HG02943 (cell line): ENCODE measurements around the gene TMEM120A.

Source experiments
- ATAC-seq: cut with Tn5 transposase; IDR thresholded peaks from one replicate; pipeline ENCODE4 v1.9.1; 2021; ENCODE audit warnings: mild to moderate bottlenecking, low read depth, moderate library complexity; ENCODE audit not compliant: unreplicated experiment

The TMEM120A gene

GRCh38 chr7:75996476-75996875, 2.1 kb upstream of the TMEM120A start:
- no peak for ATAC-seq

DNA sequence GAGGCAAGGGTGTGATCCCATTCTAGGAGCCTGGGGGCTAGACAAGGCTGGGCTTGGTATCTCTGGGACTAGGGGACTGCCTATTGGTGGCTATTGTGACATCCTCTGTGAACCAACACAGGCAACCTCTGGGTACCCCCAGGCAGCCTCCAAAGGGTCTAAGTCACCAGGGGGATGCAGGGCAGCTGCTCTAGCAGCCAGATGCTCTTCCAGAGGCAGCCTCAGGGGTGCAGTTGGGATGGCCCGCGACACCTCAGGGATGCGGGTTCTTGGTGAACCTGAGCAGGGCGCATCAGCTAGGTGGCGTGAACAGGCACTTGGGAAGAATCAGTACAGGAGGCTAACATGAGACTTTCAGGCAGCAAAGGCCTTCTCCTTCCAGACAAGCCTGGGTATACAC, 1.6 kb upstream of the TMEM120A start:
- ATAC-seq: no peak

DNA sequence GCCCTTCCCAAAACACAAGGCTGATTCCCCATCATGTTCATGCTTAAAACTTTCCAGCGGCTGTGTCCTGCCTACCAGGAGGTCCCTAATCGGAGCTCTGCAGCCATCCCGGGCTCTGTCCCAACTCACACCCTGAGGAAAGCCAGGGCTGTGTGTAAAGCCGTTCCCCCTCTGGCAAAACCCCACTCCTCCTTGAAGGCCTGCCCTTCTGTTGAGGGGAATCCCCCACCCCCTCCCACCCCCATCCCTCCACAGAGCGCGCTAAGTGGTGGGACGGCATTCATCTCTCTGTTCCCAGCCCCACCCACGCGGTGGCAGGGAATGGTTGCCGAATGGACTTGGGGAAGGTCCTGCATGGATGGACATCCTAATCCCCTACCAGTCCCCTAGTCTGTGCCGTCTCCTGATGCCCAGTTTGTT, 667 bp upstream of the TMEM120A start:
- no peak for ATAC-seq

DNA sequence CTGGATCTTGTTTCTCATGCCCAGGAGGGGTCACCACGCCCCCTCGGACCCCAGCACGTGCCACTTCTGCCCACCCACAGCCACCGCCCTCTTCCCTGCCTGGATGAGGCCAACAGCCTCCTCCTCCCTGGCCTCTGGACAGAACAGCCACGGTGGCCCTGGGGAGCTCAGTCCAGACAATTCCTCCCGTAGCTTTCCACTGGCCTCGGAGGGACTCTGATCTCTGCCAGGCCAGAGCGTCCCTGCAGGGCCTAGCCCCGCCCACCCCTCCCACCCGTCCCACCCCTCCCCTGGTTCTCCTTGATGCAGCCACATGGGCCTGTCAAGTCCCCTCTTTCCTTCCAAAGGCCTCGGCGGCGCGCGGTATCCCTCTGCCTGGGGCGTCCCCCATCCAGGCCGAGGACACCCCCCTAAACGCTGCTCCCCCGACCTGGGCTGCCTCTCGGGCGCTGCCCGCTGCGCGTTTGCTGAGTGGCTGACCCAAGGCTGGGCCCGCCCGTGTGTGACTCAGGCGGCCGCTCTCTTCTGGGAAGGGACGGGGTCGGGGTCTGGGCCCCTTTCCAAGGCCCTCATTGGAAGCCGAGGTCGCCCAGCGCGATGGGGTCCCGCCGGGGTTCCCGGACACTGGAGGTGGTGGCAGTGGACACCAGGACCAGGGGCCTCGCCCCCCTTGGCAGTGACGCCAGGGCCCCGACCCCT, 557 bp downstream of the TMEM120A start:
- peak; percentile 12 for ATAC-seq

DNA sequence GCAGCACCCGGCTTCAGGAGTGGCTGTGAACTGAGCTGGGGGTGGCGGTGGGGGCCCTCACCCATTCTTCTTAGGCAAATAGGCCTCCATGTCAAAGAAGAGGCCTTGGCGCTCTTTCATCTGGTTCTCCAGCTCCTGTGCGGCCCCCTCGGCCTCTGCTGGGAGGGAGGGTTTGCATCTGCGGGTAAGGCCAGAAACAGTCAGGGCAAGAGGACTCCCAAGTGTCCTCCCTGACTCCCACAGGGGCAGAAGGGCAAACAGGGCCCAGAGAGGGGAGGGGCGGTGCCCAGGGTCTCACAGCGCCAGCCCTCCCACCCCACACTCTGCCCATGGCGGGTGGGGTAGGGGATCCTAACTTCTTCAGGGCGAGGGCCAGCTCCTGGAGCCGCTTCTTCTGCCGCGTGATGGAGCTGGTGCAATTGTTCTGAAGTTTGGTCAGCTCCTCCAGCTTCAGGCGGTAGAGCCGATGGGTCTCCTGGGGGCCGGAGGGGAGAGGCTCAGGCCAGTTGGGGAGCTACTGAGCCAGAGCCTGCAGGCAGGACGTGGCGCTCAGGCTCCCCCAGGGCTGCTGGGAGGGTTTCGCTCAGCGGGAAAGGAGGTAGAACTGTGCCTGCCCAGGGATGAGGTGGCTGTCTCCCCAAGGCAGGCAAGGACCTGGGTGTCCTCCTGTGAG, 2.2 kb downstream of the TMEM120A start:
- ATAC-seq: no peak

- ATAC-seq: no peak
These were observed 2.8 kb downstream of the TMEM120A start for GRCh38 chr7:75991531-75992082.

- ATAC-seq: no peak
These were observed 4.7 kb downstream of the TMEM120A start for GRCh38 chr7:75989500-75990388.

GRCh38 chr7:75988568-75989499, 5.6 kb downstream of the TMEM120A start:
- no peak for ATAC-seq

DNA sequence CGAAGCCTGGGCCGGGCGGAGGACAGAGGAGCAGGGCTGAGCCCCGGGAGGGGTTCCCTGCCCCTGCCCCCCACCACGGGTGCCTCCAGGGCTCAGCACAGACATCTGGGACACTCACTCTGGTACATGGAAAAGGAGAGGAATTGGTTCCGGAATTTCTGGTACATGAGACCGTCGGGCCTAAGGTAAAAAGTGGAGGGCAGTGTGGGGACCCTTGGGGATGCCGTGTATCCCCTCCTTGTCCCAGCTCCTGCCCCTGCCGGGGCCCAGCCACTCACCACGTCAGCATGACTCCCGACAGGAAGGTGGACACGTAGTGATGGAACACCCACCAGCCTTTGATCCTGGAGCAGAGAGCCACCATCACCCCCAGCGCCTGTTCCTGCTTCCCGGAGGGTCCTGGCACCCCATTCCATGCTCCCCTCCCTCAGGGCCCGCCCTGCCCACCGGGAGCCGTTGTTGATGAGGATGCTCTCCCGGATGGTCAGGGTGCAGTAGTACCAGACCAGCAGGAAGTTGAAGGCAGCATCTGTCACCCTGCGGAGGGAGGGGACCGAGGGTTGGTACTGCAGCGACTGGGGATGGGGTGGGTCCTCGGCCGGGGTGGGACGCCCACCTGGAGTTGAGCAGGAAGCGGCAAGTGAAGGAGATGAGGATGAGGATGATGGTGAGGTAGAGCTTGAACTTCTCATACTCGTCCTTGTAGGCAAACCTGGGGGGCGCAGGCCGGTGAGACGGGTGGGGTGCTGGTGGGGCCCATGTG, 6.4 kb downstream of the TMEM120A start:
- ATAC-seq: no peak

DNA sequence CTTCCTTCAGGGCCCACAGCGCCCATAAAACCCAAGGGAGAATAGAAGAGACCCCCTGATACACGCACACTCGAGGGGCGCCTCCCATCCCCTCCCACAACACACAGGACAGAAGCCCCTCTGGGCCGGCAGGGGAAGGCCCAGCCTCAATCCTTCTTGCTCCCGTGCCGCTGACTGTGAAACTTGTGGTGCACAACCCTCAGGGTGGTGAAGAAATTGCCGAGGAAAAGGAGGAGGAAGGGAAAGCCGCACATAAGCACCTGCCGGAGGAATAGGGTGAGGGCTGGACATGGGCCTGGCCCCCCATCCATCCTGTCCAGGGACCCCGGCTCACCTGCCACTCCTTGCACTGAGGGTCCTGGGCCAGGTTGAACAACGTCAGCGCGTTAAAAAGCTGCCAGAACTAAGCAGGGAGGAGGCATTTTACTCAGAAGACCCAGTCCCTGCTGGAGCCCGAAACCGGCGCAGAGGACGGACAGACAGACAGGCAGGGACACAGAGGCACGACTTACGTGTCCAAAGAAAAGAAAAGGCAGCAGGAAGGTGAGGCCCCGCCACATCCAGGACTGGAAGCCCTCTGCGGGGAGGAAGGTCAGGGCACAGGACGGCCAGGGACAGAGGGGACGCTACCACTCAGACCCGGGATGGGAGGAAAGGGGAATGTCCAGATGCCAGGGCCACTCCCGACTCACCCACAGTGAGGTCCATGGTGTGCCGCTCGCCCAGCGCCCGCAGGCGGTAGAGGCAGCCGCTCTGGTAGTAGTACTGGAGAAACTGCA, 7.2 kb downstream of the TMEM120A start:
- no peak for ATAC-seq

DNA sequence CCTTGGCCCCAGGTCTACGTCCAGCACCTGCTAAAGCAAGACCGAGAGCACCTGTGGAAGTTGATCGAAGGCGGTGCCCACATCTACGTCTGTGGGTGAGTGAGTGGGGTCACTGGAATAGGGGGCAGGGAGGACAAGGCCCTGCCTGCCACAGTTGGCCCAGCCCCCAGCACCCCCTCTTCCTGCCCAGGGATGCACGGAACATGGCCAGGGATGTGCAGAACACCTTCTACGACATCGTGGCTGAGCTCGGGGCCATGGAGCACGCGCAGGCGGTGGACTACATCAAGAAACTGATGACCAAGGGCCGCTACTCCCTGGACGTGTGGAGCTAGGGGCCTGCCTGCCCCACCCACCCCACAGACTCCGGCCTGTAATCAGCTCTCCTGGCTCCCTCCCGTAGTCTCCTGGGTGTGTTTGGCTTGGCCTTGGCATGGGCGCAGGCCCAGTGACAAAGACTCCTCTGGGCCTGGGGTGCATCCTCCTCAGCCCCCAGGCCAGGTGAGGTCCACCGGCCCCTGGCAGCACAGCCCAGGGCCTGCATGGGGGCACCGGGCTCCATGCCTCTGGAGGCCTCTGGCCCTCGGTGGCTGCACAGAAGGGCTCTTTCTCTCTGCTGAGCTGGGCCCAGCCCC, 8.1 kb downstream of the TMEM120A start:
- ATAC-seq: no peak

DNA sequence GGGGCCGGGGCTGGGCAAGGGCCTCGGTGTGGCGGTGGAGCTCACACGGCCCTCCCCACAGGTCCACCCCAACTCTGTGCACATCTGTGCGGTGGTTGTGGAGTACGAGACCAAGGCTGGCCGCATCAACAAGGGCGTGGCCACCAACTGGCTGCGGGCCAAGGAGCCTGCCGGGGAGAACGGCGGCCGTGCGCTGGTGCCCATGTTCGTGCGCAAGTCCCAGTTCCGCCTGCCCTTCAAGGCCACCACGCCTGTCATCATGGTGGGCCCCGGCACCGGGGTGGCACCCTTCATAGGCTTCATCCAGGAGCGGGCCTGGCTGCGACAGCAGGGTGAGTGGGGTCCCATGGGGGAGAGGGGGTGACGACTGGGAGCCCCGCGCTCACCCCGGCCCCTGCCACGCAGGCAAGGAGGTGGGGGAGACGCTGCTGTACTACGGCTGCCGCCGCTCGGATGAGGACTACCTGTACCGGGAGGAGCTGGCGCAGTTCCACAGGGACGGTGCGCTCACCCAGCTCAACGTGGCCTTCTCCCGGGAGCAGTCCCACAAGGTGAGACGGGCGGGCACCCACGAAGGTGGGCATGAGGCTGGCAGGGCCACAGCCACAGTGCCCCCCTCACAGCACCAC, 8.8 kb downstream of the TMEM120A start:
- no peak for ATAC-seq

- ATAC-seq: no peak
These were observed 9.3 kb downstream of the TMEM120A start for GRCh38 chr7:75985009-75985517.

GRCh38 chr7:75984130-75985008, 10.0 kb downstream of the TMEM120A start:
- ATAC-seq: no peak

DNA sequence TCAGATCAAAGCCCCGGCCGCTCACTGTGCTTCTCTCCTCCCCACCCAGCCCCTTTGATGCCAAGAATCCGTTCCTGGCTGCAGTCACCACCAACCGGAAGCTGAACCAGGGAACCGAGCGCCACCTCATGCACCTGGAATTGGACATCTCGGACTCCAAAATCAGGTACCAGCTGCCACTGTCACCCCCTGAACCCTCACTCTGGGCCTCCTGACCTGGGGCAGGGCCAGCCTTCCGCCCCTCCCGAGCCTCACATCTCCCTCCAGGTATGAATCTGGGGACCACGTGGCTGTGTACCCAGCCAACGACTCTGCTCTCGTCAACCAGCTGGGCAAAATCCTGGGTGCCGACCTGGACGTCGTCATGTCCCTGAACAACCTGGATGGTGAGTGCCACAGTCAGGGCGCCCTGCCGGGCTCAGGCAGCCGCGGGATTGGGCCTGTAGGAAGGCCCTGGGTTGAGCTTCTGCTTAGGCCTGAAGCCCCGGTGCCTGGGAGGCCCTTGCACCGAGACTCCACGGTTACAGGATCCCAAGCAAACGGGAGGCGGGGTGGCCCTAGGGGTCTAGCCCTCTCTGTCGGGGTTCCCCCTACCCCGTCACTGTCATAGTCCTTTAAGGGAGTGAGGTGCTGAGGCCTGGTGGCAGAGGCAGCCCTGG, 10.8 kb downstream of the TMEM120A start:
- ATAC-seq: no peak
